GM23338 (cell line): Measurements from ENCODE around the gene PXDN. TPM values are rescaled to one million over a fixed set of nuclear protein-coding genes. Genes with fewer than 3 reads are reported as not detected.

Source experiments
- ATAC-seq: fragments of 200-7000 bp; cut with Tn5 transposase; 3 replicates; pipeline ENCODE4 v1.9.1; 2020
- DNase-seq: peaks from one replicate; pipeline ENCODE4 v3.0.0-alpha.2; 2015; ENCODE audit warnings: low spot score
- H2AFZ ChIP-seq: fragments of 200-600 bp; sonication (generic); 2 replicates; pipeline ENCODE4 v1.8.0; 2016; ENCODE audit warnings: antibody characterized with exemption, mild to moderate bottlenecking, moderate library complexity
- H3F3A ChIP-seq: fragments of 200-600 bp; sonication (generic); replicated peaks from 2 replicates; pipeline ENCODE4 v1.8.0; 2017; ENCODE audit warnings: antibody characterized with exemption, mixed run types, low read depth
- H3K27ac ChIP-seq: fragments of 200-600 bp; sonication (generic); 2 replicates; pipeline ENCODE4 v1.6.1; 2016; ENCODE audit warnings: low read depth
- H3K27me3 ChIP-seq: fragments of 200-600 bp; sonication (generic); 2 replicates; pipeline ENCODE4 v1.8.0; 2016; ENCODE audit warnings: mild to moderate bottlenecking, mixed run types, moderate library complexity; ENCODE audit not compliant: insufficient read depth
- H3K36me3 ChIP-seq: fragments of 200-600 bp; sonication (generic); 2 replicates; pipeline ENCODE4 v1.8.0; 2016; ENCODE audit warnings: mild to moderate bottlenecking; ENCODE audit not compliant: insufficient read depth
- H3K4me1 ChIP-seq: fragments of 200-600 bp; sonication (generic); 2 replicates; pipeline ENCODE4 v1.8.0; 2016; ENCODE audit warnings: mild to moderate bottlenecking, moderate library complexity; ENCODE audit not compliant: insufficient read depth
- H3K4me2 ChIP-seq: fragments of 200-600 bp; sonication (generic); 2 replicates; pipeline ENCODE4 v1.7.1; 2017; ENCODE audit warnings: mixed run types
- H3K4me3 ChIP-seq: fragments of 200-600 bp; sonication (generic); 2 replicates; pipeline ENCODE4 v1.6.1; 2016; ENCODE audit warnings: mixed run types
- H3K79me2 ChIP-seq: fragments of 200-600 bp; sonication (generic); replicated peaks from 2 replicates; pipeline ENCODE4 v1.8.0; 2017; ENCODE audit warnings: mild to moderate bottlenecking; ENCODE audit not compliant: insufficient read depth
- H3K9me2 ChIP-seq: fragments of 200-600 bp; sonication (generic); 2 replicates; pipeline ENCODE4 v1.8.0; 2017; ENCODE audit not compliant: insufficient read depth
- H4K20me1 ChIP-seq: fragments of 200-600 bp; sonication (generic); replicated peaks from 2 replicates; pipeline ENCODE4 v1.8.0; 2017; ENCODE audit warnings: mild to moderate bottlenecking; ENCODE audit not compliant: insufficient read depth
- H3K27ac Mint-ChIP-seq: 2 replicates; pipeline ENCODE4 v1.8.0; 2020; ENCODE audit warnings: inconsistent platforms, mild to moderate bottlenecking, moderate library complexity, mixed read lengths
- H3K27me3 Mint-ChIP-seq: 3 replicates; pipeline ENCODE4 v1.8.0; 2022; ENCODE audit warnings: low read depth, mild to moderate bottlenecking, moderate library complexity, mixed read lengths, inconsistent platforms; ENCODE audit not compliant: insufficient read depth, poor library complexity
- H3K36me3 Mint-ChIP-seq: 3 replicates; pipeline ENCODE4 v1.8.0; 2021; ENCODE audit warnings: low read depth, mild to moderate bottlenecking, inconsistent platforms, moderate library complexity, mixed read lengths
- H3K4me1 Mint-ChIP-seq: 3 replicates; pipeline ENCODE4 v1.8.0; 2020; ENCODE audit warnings: mild to moderate bottlenecking, inconsistent platforms, mixed read lengths
- H3K4me3 Mint-ChIP-seq: 3 replicates; pipeline ENCODE4 v1.8.0; 2021; ENCODE audit warnings: moderate library complexity, mild to moderate bottlenecking, inconsistent platforms, mixed read lengths
- H3K9me3 Mint-ChIP-seq: 3 replicates; pipeline ENCODE4 v1.8.0; 2020; ENCODE audit warnings: moderate library complexity, mild to moderate bottlenecking, inconsistent platforms, mixed read lengths
- CREB1 ChIP-seq: fragments of 250-450 bp; sonication (Bioruptor Pico); IDR thresholded peaks from 2 replicates; pipeline ENCODE4 v1.5.0; 2020; ENCODE audit warnings: low read depth, mild to moderate bottlenecking, moderate library complexity
- CTCF ChIP-seq, 2 experiments: fragments of 200-600 bp in 1 of 2; sonication (generic) in 1 of 2; conservative IDR thresholded peaks; 2 replicates each; pipeline versions ENCODE4 v1.5.1 to v1.6.1; 2016 to 2017; ENCODE audit warnings: antibody characterized with exemption in 2 of 2, low read depth in 2 of 2, mild to moderate bottlenecking in 2 of 2, moderate library complexity in 1 of 2
- ETS1 ChIP-seq: IDR thresholded peaks from 2 replicates; pipeline ENCODE4 v1.6.1; 2016; ENCODE audit warnings: antibody characterized with exemption
- EZH2 ChIP-seq: fragments of 200-600 bp; sonication (generic); IDR thresholded peaks from one replicate; pipeline ENCODE4 v1.8.0; 2017; ENCODE audit warnings: antibody characterized with exemption, mild to moderate bottlenecking, low read depth; ENCODE audit not compliant: unreplicated experiment
- EZH2phosphoT487 ChIP-seq: fragments of 200-600 bp; sonication (generic); IDR thresholded peaks from one replicate; pipeline ENCODE4 v1.8.1; 2018; ENCODE audit warnings: antibody characterized with exemption; ENCODE audit not compliant: unreplicated experiment
- JUNB ChIP-seq: IDR thresholded peaks from one replicate; pipeline ENCODE4 v1.6.1; 2016; ENCODE audit warnings: antibody characterized with exemption; ENCODE audit not compliant: unreplicated experiment
- NANOG ChIP-seq: IDR thresholded peaks from 2 replicates; pipeline ENCODE4 v1.6.1; 2016; ENCODE audit warnings: antibody characterized with exemption, borderline replicate concordance
- POLR2AphosphoS5 ChIP-seq: IDR thresholded peaks from 2 replicates; pipeline ENCODE4 v1.6.1; 2016; ENCODE audit warnings: antibody characterized with exemption, low read depth
- REST ChIP-seq: IDR thresholded peaks from one replicate; pipeline ENCODE4 v1.6.1; 2018; ENCODE audit warnings: antibody characterized with exemption; ENCODE audit not compliant: unreplicated experiment
- STAT1 ChIP-seq: IDR thresholded peaks from one replicate; pipeline ENCODE4 v1.6.1; 2016; ENCODE audit warnings: antibody characterized with exemption; ENCODE audit not compliant: unreplicated experiment
- ZNF114 ChIP-seq: fragments of 250-450 bp; sonication (Bioruptor Pico); IDR thresholded peaks from 2 replicates; pipeline ENCODE4 v1.5.0; 2020; ENCODE audit warnings: mild to moderate bottlenecking, moderate library complexity
- ZNF331 ChIP-seq: fragments of 250-450 bp; sonication (Bioruptor Pico); IDR thresholded peaks from 2 replicates; pipeline ENCODE4 v1.5.0; 2020; ENCODE audit warnings: low read depth, mild to moderate bottlenecking, moderate library complexity
- ZNF462 ChIP-seq: fragments of 250-450 bp; sonication (Bioruptor Pico); IDR thresholded peaks from 2 replicates; pipeline ENCODE4 v1.5.0; 2020; ENCODE audit warnings: mild to moderate bottlenecking, moderate library complexity
- polyA plus RNA-seq: library from polyadenylated mRNA; unstranded; fragments of >200 nt; fragmentation: Nextera tagmentation; extraction: Ambion mirVana; gene quantifications from 2 replicates; pipeline ENCODE4 v1.2.1, GENCODE V29; 2016
- total RNA-seq: library from RNA; depleted of rRNA; stranded (reverse); fragments of >200 nt; shearing (Covaris generic); gene quantifications from 2 replicates; pipeline ENCODE4 v1.2.3, GENCODE V29; 2014

PXDN gene
- total and polyA plus RNA-seq, 2 experiments from 2014 or later, result 42.2 to 225 TPM

- H3K27me3 Mint-ChIP-seq, result peaks cover 8% of the 10 kb centered on the region
- no peak overlapping the region for H3K27ac ChIP-seq
- no peaks in the 10 kb centered on the region for H3K9me2 ChIP-seq
- peaks cover 25% of the 10 kb centered on the region for H3K4me1 Mint-ChIP-seq
- no peak overlapping the region for H3K4me3 ChIP-seq
- TF ChIP-seq EZH2, result no peak
- TF ChIP-seq POLR2AphosphoS5, result no peak
- no peak for TF ChIP-seq ZNF114 (CRISPR knock-in tag)
- TF ChIP-seq NANOG, result no peak
- no peak for TF ChIP-seq STAT1
- TF ChIP-seq JUNB, result no peak
- TF ChIP-seq CREB1, result no peak
- no peak for TF ChIP-seq EZH2phosphoT487
- no peak for TF ChIP-seq ZNF462 (CRISPR knock-in tag)
- TF ChIP-seq REST, result no peak
- no peak for TF ChIP-seq ZNF331 (CRISPR knock-in tag)
- TF ChIP-seq CTCF (conservative IDR thresholded peaks at IDR 0.05; ENCODE audit: low read depth in 2 of 2), result no peak
- TF ChIP-seq ETS1, result no peak
- DNase-seq (no peak), ATAC-seq (no peak)
- no peaks in the 10 kb centered on the region for H3K36me3 ChIP-seq
- no peak overlapping the region for H3K4me2 ChIP-seq
- H3K36me3 Mint-ChIP-seq, result peaks cover 5% of the 10 kb centered on the region; the same call in 2 of the 3 replicates
- no peaks in the 10 kb centered on the region for H3K27me3 ChIP-seq
- no peak overlapping the region for H3K4me3 Mint-ChIP-seq
- H2AFZ ChIP-seq, result no peak overlapping the region
- no peaks in the 10 kb centered on the region; the same call in 2 of the 3 replicates for H3K9me3 Mint-ChIP-seq
- H3F3A ChIP-seq, result no peaks in the 10 kb centered on the region; the same call in 1 of the 2 replicates
- no peak overlapping the region for H3K27ac Mint-ChIP-seq
- H4K20me1 ChIP-seq, result no peaks in the 10 kb centered on the region
- H3K4me1 ChIP-seq, result 0 out of 2 replicates have a peak, but pooled peaks cover 10% of the 10 kb centered on the region
- no peaks in the 10 kb centered on the region for H3K79me2 ChIP-seq
These were observed 157.1 kb downstream of the PXDN start for GRCh38 chr2:1586923-1587840.
